Measurements from ENCODE around the gene ESYT3. TPM values are rescaled to one million over a fixed set of nuclear protein-coding genes. Genes with fewer than 3 reads are reported as not detected.
"Not testable (repeated sequence)": the region's sequence is repeated elsewhere in the genome, so short reads cannot be mapped to it uniquely, and the experiment has no call there.

The ESYT3 gene
- polyA plus RNA-seq, 1 experiment: 0.01 TPM

- no peak overlapping the region for H3K4me3 ChIP-seq (ENCODE audit: low read depth, low read length)
- DNase-seq (ENCODE audit: low read depth, low spot score): no peak
- CTCF ChIA-PET: interaction anchor here (2.1 kb wide), 1 partner anchor 29 kb away, joined by 5 read pairs; no protein-coding TSS in a partner anchor
These were observed 15.8 kb downstream of the ESYT3 start for GRCh38 chr3:138450181-138450580.

GRCh38 chr3:138450704-138451424, 16.4 kb downstream of the ESYT3 start:
- peaks cover 6% of the 10 kb centered on the region for H3K9me3 ChIP-seq (ENCODE audit: control insufficient read depth, insufficient read depth, low read length)
- no peak for DNase-seq (ENCODE audit: low read depth, low spot score)
- H3K27ac ChIP-seq (ENCODE audit: low read depth, low read length): no peak overlapping the region
- TF ChIP-seq CTCF (IDR thresholded peaks at IDR 0.05; ENCODE audit: low read depth, low read length): no peak
- ChIA-PET CTCF (interaction anchor here (0.5 to 2.1 kb wide), 2 partner anchors 28 to 1486 kb away, joined by 4 to 5 read pairs; no protein-coding TSS in a partner anchor), POLR2A (no interaction called here)
- no peak overlapping the region for H3K4me3 ChIP-seq (ENCODE audit: low read depth, low read length)
- peaks cover 5% of the 10 kb centered on the region for H3K27me3 ChIP-seq (ENCODE audit: control insufficient read depth, insufficient read depth, low read length)

More at GRCh38 chr3:138450181-138450580, 15.8 kb downstream of the ESYT3 start:
- Histone ChIP-seq H3K27me3 (ENCODE audit: control insufficient read depth, insufficient read depth, low read length) (peaks cover 3% of the 10 kb centered on the region), H3K9me3 (ENCODE audit: control insufficient read depth, insufficient read depth, low read length) (peaks cover 6% of the 10 kb centered on the region), H3K27ac (ENCODE audit: low read depth, low read length) (no peak overlapping the region)
- no peak for TF ChIP-seq CTCF (IDR thresholded peaks at IDR 0.05; ENCODE audit: low read depth, low read length)
- POLR2A ChIA-PET: no interaction called here

GRCh38 chr3:138451595-138452162, 17.3 kb downstream of the ESYT3 start:
- ChIA-PET CTCF (interaction anchor here (2.1 kb wide), 1 partner anchor 28 kb away, joined by 5 read pairs; no protein-coding TSS in a partner anchor), POLR2A (no interaction called here)
- Histone ChIP-seq H3K9me3 (ENCODE audit: control insufficient read depth, insufficient read depth, low read length) (peaks cover 6% of the 10 kb centered on the region), H3K27ac (ENCODE audit: low read depth, low read length) (no peak overlapping the region), H3K27me3 (ENCODE audit: control insufficient read depth, insufficient read depth, low read length) (peaks cover 6% of the 10 kb centered on the region), H3K4me3 (ENCODE audit: low read depth, low read length) (no peak overlapping the region)
- no peak for DNase-seq (ENCODE audit: low read depth, low spot score)
- no peak for TF ChIP-seq CTCF (IDR thresholded peaks at IDR 0.05; ENCODE audit: low read depth, low read length)

- Histone ChIP-seq H3K27me3 (ENCODE audit: control insufficient read depth, insufficient read depth, low read length) (peaks cover 9% of the 10 kb centered on the region), H3K9me3 (ENCODE audit: control insufficient read depth, insufficient read depth, low read length) (peaks cover 6% of the 10 kb centered on the region), H3K4me3 (ENCODE audit: low read depth, low read length) (no peak overlapping the region), H3K27ac (ENCODE audit: low read depth, low read length) (no peak overlapping the region)
- CTCF ChIA-PET: interaction anchor here (0.7 kb wide), 1 partner anchor 27 kb away, joined by 3 read pairs; no protein-coding TSS in a partner anchor
- TF ChIP-seq CTCF (IDR thresholded peaks at IDR 0.05; ENCODE audit: low read depth, low read length): no peak
- no peak for DNase-seq (ENCODE audit: low read depth, low spot score)
- POLR2A ChIA-PET: no interaction called here
These were observed 18.0 kb downstream of the ESYT3 start for GRCh38 chr3:138452436-138452835.

GRCh38 chr3:138453940-138454339, 19.5 kb downstream of the ESYT3 start:
- H3K9me3 ChIP-seq (ENCODE audit: control insufficient read depth, insufficient read depth, low read length); H3K27me3 ChIP-seq (ENCODE audit: control insufficient read depth, insufficient read depth, low read length); H3K27ac ChIP-seq (ENCODE audit: low read depth, low read length); POLR2A ChIA-PET; H3K4me3 ChIP-seq (ENCODE audit: low read depth, low read length); DNase-seq (ENCODE audit: low read depth, low spot score): not testable (repeated sequence)
- CTCF ChIA-PET: interaction anchor here (1.4 kb wide), 1 partner anchor 25 kb away, joined by 4 read pairs; no protein-coding TSS in a partner anchor
